Measurements from ENCODE around the gene CNTNAP2. TPM values are rescaled to one million over a fixed set of nuclear protein-coding genes. Genes with fewer than 3 reads are reported as not detected.

Gene CNTNAP2
- total and polyA plus RNA-seq, 2 donors = 5.1 to 10.3 TPM

GRCh38 chr7:146961617-146962016 is 845.0 kb downstream of the CNTNAP2 start:
- DNase-seq (ENCODE audit: low read depth in 6 of 9, low spot score in 9 of 9) = no peak
- H3K4me1 ChIP-seq (ENCODE audit: control insufficient read depth in 2 of 2, insufficient read depth in 2 of 2, low read length in 2 of 2) = no peaks in the 10 kb centered on the region
- no peaks in the 10 kb centered on the region for H3K9me3 ChIP-seq (ENCODE audit: control insufficient read depth in 2 of 2, insufficient read depth in 1 of 2, low read length in 1 of 2)
- no peak overlapping the region for H3K4me3 ChIP-seq (ENCODE audit: low read length in 2 of 2)
- 95% methylated on average over 4 of the region's 4 CpGs for WGBS
- no peaks in the 10 kb centered on the region for H3K27me3 ChIP-seq (ENCODE audit: control insufficient read depth in 2 of 2, insufficient read depth in 1 of 2, low read length in 1 of 2)
- no peak overlapping the region for H3K27ac ChIP-seq (ENCODE audit: low read depth in 1 of 2, low read length in 1 of 2)
- no peaks in the 10 kb centered on the region for H3K36me3 ChIP-seq (ENCODE audit: control insufficient read depth in 2 of 2, insufficient read depth in 2 of 2, low read length in 1 of 2)

DNA sequence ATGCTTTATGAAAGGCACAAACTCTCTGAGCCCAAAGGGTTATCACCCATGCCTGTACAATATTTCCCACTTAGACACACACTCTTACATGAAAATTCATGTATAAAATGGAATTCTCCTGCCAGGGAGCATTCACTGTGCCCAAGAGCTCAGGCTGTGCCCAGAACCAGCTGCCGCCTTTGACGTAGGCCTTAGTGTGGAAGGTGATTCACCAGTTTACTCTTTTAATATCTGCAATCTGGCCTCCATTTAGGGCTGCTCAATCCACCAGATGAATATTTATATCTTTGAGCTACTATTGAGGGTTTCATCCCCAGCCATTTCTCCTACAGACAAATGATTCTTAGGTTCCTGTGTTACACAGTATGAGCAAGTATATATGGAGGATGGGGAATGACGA is 849.7 kb downstream of the CNTNAP2 start:
- 98% methylated on average over 3 of the region's 3 CpGs for WGBS
- Histone ChIP-seq H3K9me3 (ENCODE audit: control insufficient read depth in 2 of 2, insufficient read depth in 1 of 2, low read length in 1 of 2) (no peaks in the 10 kb centered on the region), H3K4me3 (ENCODE audit: low read length in 2 of 2) (no peak overlapping the region), H3K27ac (ENCODE audit: low read depth in 1 of 2, low read length in 1 of 2) (no peak overlapping the region), H3K36me3 (ENCODE audit: control insufficient read depth in 2 of 2, insufficient read depth in 2 of 2, low read length in 1 of 2) (no peaks in the 10 kb centered on the region), H3K4me1 (ENCODE audit: control insufficient read depth in 2 of 2, insufficient read depth in 2 of 2, low read length in 2 of 2) (no peaks in the 10 kb centered on the region), H3K27me3 (ENCODE audit: control insufficient read depth in 2 of 2, insufficient read depth in 1 of 2, low read length in 1 of 2) (no peaks in the 10 kb centered on the region)
- no peak for DNase-seq (ENCODE audit: low read depth in 6 of 9, low spot score in 9 of 9)

DNA sequence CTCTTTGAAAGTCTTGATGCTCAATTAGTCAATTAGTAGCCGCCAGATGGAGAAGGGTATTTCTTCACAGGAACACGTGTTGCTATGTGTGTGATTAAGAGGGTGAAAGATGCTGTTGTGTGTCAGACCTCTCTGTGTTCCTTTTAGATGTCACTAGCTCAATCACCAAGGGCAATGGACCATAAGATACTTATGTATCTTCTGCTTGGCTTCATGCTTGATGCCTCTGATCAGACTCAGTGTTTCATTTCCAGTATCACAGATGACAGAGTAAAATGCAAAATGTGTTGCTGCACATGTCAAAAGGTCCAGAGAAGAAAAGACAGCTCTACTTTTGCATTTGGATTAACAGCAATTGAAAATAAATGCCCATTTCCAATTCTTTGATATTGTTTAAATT is 865.9 kb downstream of the CNTNAP2 start:
- no peaks in the 10 kb centered on the region for H3K36me3 ChIP-seq (ENCODE audit: control insufficient read depth in 2 of 2, insufficient read depth in 2 of 2, low read length in 1 of 2)
- 91% methylated on average over 2 of the region's 2 CpGs for WGBS
- H3K27ac ChIP-seq (ENCODE audit: low read depth in 1 of 2, low read length in 1 of 2) = no peak overlapping the region
- no peak for DNase-seq (ENCODE audit: low read depth in 6 of 9, low spot score in 9 of 9)
- no peaks in the 10 kb centered on the region for H3K9me3 ChIP-seq (ENCODE audit: control insufficient read depth in 2 of 2, insufficient read depth in 1 of 2, low read length in 1 of 2)
- no peaks in the 10 kb centered on the region for H3K4me1 ChIP-seq (ENCODE audit: control insufficient read depth in 2 of 2, insufficient read depth in 2 of 2, low read length in 2 of 2)
- H3K27me3 ChIP-seq (ENCODE audit: control insufficient read depth in 2 of 2, insufficient read depth in 1 of 2, low read length in 1 of 2) = no peaks in the 10 kb centered on the region
- H3K4me3 ChIP-seq (ENCODE audit: low read length in 2 of 2) = no peak overlapping the region

DNA sequence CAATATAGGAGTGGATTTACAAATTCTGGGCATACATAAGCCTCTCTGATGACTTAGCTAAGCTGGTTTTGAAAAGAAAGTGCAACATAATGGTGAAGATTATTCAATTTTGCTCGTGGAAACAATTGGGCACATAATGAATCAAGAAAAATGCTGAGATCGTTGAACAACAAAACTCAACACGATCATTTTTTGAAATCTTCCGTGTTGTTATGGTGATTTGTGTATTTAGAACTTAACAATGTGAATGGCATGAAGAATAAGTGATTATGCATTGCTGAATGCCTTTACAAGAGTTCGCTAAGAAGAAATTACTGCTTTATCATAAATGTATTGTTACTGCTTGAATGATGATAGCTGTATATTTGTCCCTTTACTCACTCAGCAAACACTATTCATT is 875.0 kb downstream of the CNTNAP2 start:
- H3K4me3 ChIP-seq (ENCODE audit: low read length in 2 of 2) = no peak overlapping the region
- WGBS = 88% methylated on average over 5 of the region's 5 CpGs
- H3K36me3 ChIP-seq (ENCODE audit: control insufficient read depth in 2 of 2, insufficient read depth in 2 of 2, low read length in 1 of 2) = no peaks in the 10 kb centered on the region
- H3K4me1 ChIP-seq (ENCODE audit: control insufficient read depth in 2 of 2, insufficient read depth in 2 of 2, low read length in 2 of 2) = no peaks in the 10 kb centered on the region
- DNase-seq (ENCODE audit: low read depth in 6 of 9, low spot score in 9 of 9) = no peak
- no peaks in the 10 kb centered on the region for H3K9me3 ChIP-seq (ENCODE audit: control insufficient read depth in 2 of 2, insufficient read depth in 1 of 2, low read length in 1 of 2)
- H3K27me3 ChIP-seq (ENCODE audit: control insufficient read depth in 2 of 2, insufficient read depth in 1 of 2, low read length in 1 of 2) = no peaks in the 10 kb centered on the region
- H3K27ac ChIP-seq (ENCODE audit: low read depth in 1 of 2, low read length in 1 of 2) = no peak overlapping the region

GRCh38 chr7:146993764-146994163 is 877.2 kb downstream of the CNTNAP2 start:
- Histone ChIP-seq H3K27me3 (ENCODE audit: control insufficient read depth in 2 of 2, insufficient read depth in 1 of 2, low read length in 1 of 2) (no peaks in the 10 kb centered on the region), H3K9me3 (ENCODE audit: control insufficient read depth in 2 of 2, insufficient read depth in 1 of 2, low read length in 1 of 2) (no peaks in the 10 kb centered on the region)
- 97% methylated on average over 1 of the region's 1 CpG for WGBS

GRCh38 chr7:147008530-147008929 is 891.9 kb downstream of the CNTNAP2 start:
- 97% methylated on average over 6 of the region's 6 CpGs for WGBS
- Histone ChIP-seq H3K9me3 (ENCODE audit: control insufficient read depth in 2 of 2, insufficient read depth in 1 of 2, low read length in 1 of 2) (no peaks in the 10 kb centered on the region), H3K36me3 (ENCODE audit: control insufficient read depth in 2 of 2, insufficient read depth in 2 of 2, low read length in 1 of 2) (no peaks in the 10 kb centered on the region), H3K4me1 (ENCODE audit: control insufficient read depth in 2 of 2, insufficient read depth in 2 of 2, low read length in 2 of 2) (no peaks in the 10 kb centered on the region), H3K4me3 (ENCODE audit: low read length in 2 of 2) (no peak overlapping the region), H3K27me3 (ENCODE audit: control insufficient read depth in 2 of 2, insufficient read depth in 1 of 2, low read length in 1 of 2) (no peaks in the 10 kb centered on the region), H3K27ac (ENCODE audit: low read depth in 1 of 2, low read length in 1 of 2) (no peak overlapping the region)
- DNase-seq (ENCODE audit: low read depth in 6 of 9, low spot score in 9 of 9) = no peak

More at GRCh38 chr7:146993764-146994163, 877.2 kb downstream of the CNTNAP2 start:
- Histone ChIP-seq H3K4me3 (ENCODE audit: low read length in 2 of 2) (no peak overlapping the region), H3K27ac (ENCODE audit: low read depth in 1 of 2, low read length in 1 of 2) (no peak overlapping the region), H3K36me3 (ENCODE audit: control insufficient read depth in 2 of 2, insufficient read depth in 2 of 2, low read length in 1 of 2) (no peaks in the 10 kb centered on the region), H3K4me1 (ENCODE audit: control insufficient read depth in 2 of 2, insufficient read depth in 2 of 2, low read length in 2 of 2) (no peaks in the 10 kb centered on the region)
- DNase-seq (ENCODE audit: low read depth in 6 of 9, low spot score in 9 of 9) = no peak

GRCh38 chr7:147012666-147013065 is 896.1 kb downstream of the CNTNAP2 start:
- Histone ChIP-seq H3K4me3 (ENCODE audit: low read length in 2 of 2) (no peak overlapping the region), H3K36me3 (ENCODE audit: control insufficient read depth in 2 of 2, insufficient read depth in 2 of 2, low read length in 1 of 2) (no peaks in the 10 kb centered on the region), H3K27ac (ENCODE audit: low read depth in 1 of 2, low read length in 1 of 2) (no peak overlapping the region), H3K9me3 (ENCODE audit: control insufficient read depth in 2 of 2, insufficient read depth in 1 of 2, low read length in 1 of 2) (no peaks in the 10 kb centered on the region), H3K4me1 (ENCODE audit: control insufficient read depth in 2 of 2, insufficient read depth in 2 of 2, low read length in 2 of 2) (no peaks in the 10 kb centered on the region), H3K27me3 (ENCODE audit: control insufficient read depth in 2 of 2, insufficient read depth in 1 of 2, low read length in 1 of 2) (no peaks in the 10 kb centered on the region)
- no peak for DNase-seq (ENCODE audit: low read depth in 6 of 9, low spot score in 9 of 9)

GRCh38 chr7:147013825-147014224 is 897.2 kb downstream of the CNTNAP2 start:
- no peak overlapping the region for H3K4me3 ChIP-seq (ENCODE audit: low read length in 2 of 2)
- DNase-seq (ENCODE audit: low read depth in 6 of 9, low spot score in 9 of 9) = no peak
- 95% methylated on average over 2 of the region's 2 CpGs for WGBS
- H3K36me3 ChIP-seq (ENCODE audit: control insufficient read depth in 2 of 2, insufficient read depth in 2 of 2, low read length in 1 of 2) = no peaks in the 10 kb centered on the region
- H3K9me3 ChIP-seq (ENCODE audit: control insufficient read depth in 2 of 2, insufficient read depth in 1 of 2, low read length in 1 of 2) = no peaks in the 10 kb centered on the region
- H3K27ac ChIP-seq (ENCODE audit: low read depth in 1 of 2, low read length in 1 of 2) = no peak overlapping the region
- H3K4me1 ChIP-seq (ENCODE audit: control insufficient read depth in 2 of 2, insufficient read depth in 2 of 2, low read length in 2 of 2) = no peaks in the 10 kb centered on the region
- H3K27me3 ChIP-seq (ENCODE audit: control insufficient read depth in 2 of 2, insufficient read depth in 1 of 2, low read length in 1 of 2) = no peaks in the 10 kb centered on the region

DNA sequence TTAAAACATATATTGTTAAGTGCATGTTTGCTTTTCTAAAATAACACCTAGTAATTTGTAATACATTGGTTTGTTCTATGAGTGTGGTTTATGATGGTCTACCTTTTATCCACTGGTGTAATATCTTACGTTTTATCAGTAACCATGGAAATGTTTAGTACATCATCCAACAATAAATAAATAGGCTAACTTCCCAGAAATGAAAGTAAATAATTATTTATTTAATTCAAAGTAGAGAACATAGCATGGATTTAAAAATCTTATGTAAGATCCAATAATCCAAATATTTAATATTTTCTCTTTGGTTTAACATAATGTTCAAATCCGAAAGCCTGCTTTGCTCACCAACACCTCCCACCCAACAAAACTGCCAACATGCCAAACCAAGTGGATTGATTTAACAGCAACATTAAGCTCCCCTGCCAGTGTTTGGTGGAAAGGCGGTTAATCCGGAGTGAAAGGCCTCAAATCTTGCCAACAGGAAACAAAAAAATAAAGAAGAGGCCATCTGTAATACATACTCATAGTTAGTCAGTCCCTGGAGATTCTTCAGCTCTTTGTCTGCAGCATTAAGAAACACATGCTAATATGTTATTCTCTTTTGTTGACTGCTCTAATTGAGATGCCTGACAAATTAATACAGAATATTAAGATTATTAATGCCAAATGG is 897.8 kb downstream of the CNTNAP2 start:
- no peaks in the 10 kb centered on the region for H3K4me1 ChIP-seq (ENCODE audit: control insufficient read depth in 2 of 2, insufficient read depth in 2 of 2, low read length in 2 of 2)
- 93% methylated on average over 4 of the region's 4 CpGs for WGBS
- no peaks in the 10 kb centered on the region for H3K9me3 ChIP-seq (ENCODE audit: control insufficient read depth in 2 of 2, insufficient read depth in 1 of 2, low read length in 1 of 2)
- no peaks in the 10 kb centered on the region for H3K27me3 ChIP-seq (ENCODE audit: control insufficient read depth in 2 of 2, insufficient read depth in 1 of 2, low read length in 1 of 2)
- H3K27ac ChIP-seq (ENCODE audit: low read depth in 1 of 2, low read length in 1 of 2) = no peak overlapping the region
- H3K36me3 ChIP-seq (ENCODE audit: control insufficient read depth in 2 of 2, insufficient read depth in 2 of 2, low read length in 1 of 2) = no peaks in the 10 kb centered on the region
- DNase-seq (ENCODE audit: low read depth in 6 of 9, low spot score in 9 of 9) = no peak
- no peak overlapping the region for H3K4me3 ChIP-seq (ENCODE audit: low read length in 2 of 2)
